Fibroblast of gingiva (primary cell): ENCODE results near the gene CTNNA3.

Source experiments
- DNase-seq: peaks from one replicate; pipeline ENCODE4 v3.0.0-alpha.2; 2011; ENCODE audit warnings: low read depth

CTNNA3 gene

DNA sequence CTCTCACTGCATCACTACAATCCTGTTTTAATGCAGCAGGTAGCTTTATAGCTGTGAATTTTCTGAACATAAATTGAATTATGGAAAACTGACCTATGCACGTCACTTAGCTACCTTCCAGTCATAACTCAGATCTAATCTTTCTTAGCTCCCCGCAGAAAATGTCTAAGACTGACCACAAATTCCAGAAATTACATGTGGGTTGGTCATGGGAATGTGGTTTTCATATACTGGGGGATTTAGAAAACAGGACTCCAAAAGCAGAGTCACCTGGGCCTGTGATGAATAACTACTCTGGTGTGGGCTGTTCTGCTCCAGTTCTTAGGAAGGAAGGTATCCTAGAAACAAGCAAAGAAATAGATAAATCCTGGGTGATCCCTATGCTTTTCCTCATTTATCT lies 948.5 kb downstream of the CTNNA3 start:
- no peak for DNase-seq

DNA sequence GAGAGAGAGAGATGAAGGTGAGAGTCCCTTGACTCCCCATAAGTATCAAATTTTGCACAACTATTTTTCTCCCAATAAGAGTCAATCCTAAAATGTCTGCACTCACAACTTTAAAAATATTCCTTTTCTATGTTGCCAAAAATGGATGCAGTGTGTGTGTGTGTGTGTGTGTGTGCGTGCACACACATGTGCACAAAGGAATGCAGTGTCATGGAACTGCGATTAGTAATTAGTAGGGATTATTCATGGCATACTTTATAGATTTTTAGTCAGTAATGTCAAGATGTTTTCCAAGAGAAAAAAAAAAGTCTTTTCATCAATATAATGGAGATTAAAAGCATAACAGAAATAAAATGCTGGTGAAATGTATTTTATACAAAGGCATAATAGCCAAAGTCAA lies 949.3 kb downstream of the CTNNA3 start:
- no peak for DNase-seq

- DNase-seq, result no peak
These were observed 949.7 kb downstream of the CTNNA3 start for GRCh38 chr10:66746246-66746645.

DNA sequence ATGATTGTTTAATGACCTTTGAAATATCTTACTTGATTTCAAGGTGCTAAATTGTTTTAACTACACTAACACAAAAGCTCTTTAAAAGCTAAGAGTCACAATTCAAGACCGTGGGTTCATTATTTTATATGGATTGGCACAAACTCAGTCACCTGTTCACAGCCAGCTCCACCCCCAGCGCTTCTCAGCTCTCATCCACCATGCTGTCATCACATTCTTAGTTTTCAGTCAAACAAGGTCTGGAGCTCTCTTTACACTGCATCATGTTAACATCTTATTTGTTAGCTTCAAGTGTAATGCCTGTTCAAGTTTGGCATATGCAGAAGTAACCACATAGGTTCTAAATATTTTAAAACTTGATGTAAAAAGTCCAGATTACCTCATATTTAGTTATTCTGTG lies 951.1 kb downstream of the CTNNA3 start:
- DNase-seq, result no peak

- DNase-seq, result no peak
These were observed 958.8 kb downstream of the CTNNA3 start for GRCh38 chr10:66737241-66737640.

- DNase-seq, result no peak
These were observed 972.2 kb downstream of the CTNNA3 start for GRCh38 chr10:66723608-66724400.

DNA sequence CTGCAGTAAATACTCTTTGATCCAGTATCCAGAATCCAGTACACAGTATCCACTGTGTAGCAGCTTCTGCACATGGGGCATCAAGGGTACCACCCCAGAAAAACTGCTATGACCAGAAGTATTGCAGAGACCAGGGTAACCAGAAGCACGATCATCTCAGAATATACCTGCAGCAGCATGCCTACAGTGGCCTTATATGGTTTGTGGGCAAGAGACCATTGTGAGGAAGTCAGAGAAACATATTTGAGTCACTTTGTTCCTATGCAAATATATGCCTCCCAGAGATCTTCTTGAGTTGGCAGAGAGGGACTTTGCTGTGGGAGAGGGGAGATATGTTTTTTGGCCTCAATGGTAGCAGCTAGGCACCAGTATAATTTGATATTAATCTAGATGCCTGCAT lies 976.5 kb downstream of the CTNNA3 start:
- DNase-seq, result no peak

GRCh38 chr10:66717231-66717981 lies 978.6 kb downstream of the CTNNA3 start:
- no peak for DNase-seq

GRCh38 chr10:66714741-66715140 lies 981.3 kb downstream of the CTNNA3 start:
- DNase-seq, result no peak

- no peak for DNase-seq
These were observed 982.6 kb downstream of the CTNNA3 start for GRCh38 chr10:66713387-66713786.

DNA sequence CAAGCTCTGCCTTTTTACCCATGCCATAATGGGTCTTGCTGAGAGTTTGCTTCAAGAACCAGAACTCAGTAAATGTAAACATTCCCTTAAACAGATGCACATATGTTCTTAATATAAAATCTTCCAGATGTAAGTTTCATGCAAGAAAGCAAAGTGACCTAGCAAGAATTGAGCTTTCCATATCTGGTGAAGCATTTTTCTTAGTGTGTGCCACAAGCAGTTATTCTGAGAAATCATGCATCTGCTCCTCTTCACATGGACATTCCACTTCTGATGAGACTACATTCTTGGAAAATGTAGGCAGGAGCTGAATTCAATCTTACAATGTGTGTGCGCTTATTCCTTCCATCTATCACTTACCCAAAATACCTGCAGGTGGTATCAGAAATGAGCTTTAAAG lies 997.9 kb downstream of the CTNNA3 start:
- DNase-seq, result no peak

GRCh38 chr10:66695046-66695445 lies 1000.9 kb downstream of the CTNNA3 start:
- DNase-seq, result no peak

DNA sequence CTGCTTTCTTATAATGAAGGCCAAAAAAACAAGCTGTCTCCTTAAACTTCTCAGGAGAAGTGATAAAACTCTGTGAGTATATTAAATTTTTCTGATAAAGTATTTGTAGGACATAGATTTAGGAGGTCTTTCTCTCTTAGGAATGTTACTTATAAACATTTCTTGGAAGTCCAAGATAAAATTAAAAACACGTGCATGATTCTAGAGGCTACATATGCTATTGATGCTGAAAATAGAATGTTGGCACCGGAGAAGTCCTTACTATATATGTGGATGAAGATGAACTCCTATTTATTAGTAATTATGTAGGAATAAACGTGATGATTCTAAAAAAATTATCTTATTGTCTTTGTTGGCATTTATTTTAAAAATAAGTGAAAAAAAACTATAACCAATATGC lies 1011.4 kb downstream of the CTNNA3 start:
- no peak for DNase-seq

DNA sequence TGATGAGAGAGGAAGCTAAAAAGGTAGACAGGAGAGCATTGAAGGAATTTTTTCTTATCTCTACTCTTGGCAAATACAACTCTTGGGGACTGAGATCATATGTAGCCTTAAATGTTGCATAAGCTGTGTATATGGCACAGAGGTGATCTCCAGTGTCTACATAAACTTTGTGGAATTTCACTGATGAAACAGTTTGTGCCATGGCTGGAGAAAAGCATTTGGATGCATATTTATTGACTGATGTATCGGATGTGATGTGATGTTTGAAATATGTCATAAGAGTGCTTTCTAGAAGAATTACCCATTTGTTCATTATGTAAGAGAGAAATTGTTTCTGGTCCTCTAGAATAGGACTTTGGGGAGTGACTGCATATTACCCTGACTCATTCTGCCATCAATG lies 1015.1 kb downstream of the CTNNA3 start:
- no peak for DNase-seq

GRCh38 chr10:66678521-66678920 lies 1017.5 kb downstream of the CTNNA3 start:
- no peak for DNase-seq

DNA sequence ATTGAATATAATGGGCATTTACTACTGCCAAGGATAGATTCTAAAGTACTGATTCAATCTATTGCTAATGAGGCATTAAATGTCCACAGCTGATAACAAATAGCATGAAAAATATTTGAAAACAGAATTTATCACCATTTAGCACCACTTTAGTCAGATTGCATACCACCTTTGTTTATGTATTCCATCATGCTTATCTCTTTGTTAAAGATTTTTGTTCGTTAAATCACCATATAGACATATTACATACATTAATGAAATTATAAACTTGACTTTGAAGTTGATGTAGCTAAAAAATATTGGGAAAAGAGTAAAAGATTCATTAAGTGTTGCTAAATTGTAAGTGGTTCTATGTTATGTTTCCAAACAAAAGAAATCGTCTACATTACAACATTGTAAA lies 1022.9 kb downstream of the CTNNA3 start:
- no peak for DNase-seq

GRCh38 chr10:66671562-66671961 lies 1024.4 kb downstream of the CTNNA3 start:
- no peak for DNase-seq

DNA sequence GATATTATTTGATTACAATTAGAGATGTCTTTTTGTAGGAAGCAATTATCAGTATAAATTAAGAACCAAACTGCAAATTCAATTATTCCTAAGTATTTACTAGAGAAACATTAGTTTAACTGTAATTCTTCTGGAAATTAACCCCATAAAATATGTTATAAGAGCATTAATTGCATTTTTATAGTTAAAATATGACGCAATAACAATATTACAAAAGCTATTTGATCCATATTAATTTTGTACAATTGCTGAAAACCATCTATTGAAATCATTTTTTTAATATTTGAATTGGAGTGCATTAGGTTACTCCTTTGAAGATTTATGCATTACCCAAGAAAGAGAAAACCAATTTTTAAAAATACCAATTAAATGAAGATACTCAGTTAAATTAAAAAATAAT lies 1024.9 kb downstream of the CTNNA3 start:
- DNase-seq, result no peak

DNA sequence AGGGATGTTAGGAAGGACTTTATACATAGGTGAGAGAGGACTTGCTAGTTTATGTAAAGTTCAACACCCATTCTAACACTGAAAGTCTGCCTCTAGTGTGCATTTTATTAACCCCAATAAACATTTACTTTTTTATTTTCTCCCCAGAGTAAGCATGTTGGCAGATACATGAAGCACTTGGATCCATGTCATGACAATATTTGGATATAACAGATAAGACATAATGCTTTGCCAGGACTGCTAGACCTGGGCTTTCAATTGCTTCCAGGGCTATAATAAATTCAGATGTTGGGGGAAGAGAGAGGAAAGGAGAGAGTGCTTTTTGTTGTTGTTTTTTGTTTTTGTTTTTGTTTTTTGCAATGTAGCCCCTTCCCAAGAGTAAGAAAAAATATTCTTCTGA lies 1039.5 kb downstream of the CTNNA3 start:
- no peak for DNase-seq

DNA sequence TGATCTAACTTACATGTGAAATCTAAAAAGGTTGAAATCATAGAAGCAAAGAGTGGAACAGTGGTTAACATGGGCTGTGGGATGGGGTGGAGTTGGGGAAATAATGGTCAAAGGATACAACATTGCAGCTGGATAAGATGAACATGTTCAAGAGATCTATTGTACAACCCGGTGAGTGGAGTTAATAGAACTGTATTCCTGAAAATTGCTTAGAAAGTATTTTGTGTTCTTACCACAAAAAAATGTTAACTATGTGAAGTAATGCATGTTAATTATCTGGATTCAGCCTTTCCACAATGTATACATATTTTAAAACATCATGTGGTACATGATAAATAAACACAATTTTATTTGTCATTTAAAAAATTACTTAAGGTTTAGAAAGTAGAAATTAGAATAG lies 1041.1 kb downstream of the CTNNA3 start:
- no peak for DNase-seq

DNA sequence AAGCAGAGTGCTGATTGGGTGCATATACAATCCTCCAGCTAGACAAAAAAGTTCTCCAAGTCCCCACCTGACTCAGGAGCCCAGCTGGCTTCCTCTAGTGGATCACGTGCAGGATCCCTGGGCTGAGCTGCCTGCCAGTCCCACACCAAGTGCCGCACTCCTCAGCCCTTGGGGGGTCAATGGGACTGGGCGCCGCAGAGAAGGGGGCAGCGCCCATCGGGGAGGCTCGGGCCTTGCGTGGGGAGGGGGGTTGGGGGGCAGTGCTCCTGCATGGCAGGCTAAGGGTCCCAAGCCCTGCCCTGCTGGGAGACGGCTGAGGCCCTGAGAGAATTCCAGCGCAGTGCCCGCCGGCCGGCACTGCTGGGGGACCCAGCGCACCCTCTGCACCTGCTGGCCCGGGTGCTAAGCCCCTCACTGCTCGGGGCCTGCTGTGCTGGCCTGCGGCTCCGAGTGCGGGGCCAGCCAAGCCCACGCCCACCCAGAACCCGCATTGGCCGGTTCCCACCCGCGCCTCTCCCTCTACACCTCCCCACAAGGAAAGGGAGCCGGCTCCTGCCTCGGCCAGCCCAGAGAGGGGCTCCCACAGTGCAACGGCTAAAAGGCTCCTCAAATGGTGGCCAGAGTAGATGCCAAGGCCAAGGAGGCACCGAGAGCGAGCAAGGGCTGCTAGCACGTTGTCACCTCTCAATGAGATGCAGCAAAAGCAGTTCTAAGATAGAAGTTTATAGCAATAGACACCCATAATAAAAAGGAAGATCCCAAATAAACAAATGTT lies 1044.5 kb downstream of the CTNNA3 start:
- no peak for DNase-seq

DNA sequence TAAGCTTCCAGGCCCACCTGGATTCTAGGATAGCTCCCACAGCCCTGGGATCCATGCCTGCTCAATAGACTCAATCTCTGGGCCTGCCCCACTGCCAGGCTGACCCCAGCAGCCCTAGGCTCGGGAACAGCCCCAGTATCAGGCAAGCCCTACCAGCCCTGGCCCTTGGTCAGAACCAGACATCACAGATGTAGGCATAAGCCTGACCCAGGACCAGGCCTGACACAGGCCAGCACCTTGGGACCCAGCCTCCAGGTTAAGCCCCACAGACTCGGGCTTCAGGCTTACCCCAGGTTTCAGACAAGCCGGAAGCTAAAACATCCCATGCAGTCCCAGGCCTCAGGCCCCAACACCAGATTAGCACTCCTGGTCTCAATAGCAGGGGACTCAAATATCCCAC lies 1046.4 kb downstream of the CTNNA3 start:
- DNase-seq, result no peak

GRCh38 chr10:66642217-66642616 lies 1053.8 kb downstream of the CTNNA3 start:
- no peak for DNase-seq
